Measurements from ENCODE around the gene SETBP1. TPM values are rescaled to one million over a fixed set of nuclear protein-coding genes. Genes with fewer than 3 reads are reported as not detected.

Gene SETBP1
- total and polyA plus RNA-seq, 2 of the 4 experiments (the other 2 are of a cell fraction): 0.19 to 0.36 TPM

- DNase-seq (no peak), ATAC-seq (ENCODE audit: low read depth) (no peak)
- no peak overlapping the region for H2AK9ac ChIP-seq (replicated peaks; ENCODE audit: low read depth, low read length, poor library complexity)
- no peak overlapping the region for H3K27ac ChIP-seq (ENCODE audit: insufficient read depth, low read length)
- H3K14ac ChIP-seq (replicated peaks; ENCODE audit: low read depth, low read length): no peak overlapping the region
- ChIA-PET POLR2A (ENCODE audit: unreplicated experiment) (no interaction called here), CTCF (no interaction called here)
- no peaks in the 10 kb centered on the region for H3K9me3 ChIP-seq (ENCODE audit: control insufficient read depth, insufficient read depth, low read length)
- TF ChIP-seq NFE2L2 (IDR thresholded peaks at IDR 0.05; ENCODE audit: low read depth, low read length): no peak
- no peak for TF ChIP-seq POLR2A (IDR thresholded peaks at IDR 0.05; ENCODE audit: low read depth, low read length)
- TF ChIP-seq MXI1 (IDR thresholded peaks at IDR 0.05; ENCODE audit: borderline replicate concordance, low read depth, low read length): no peak
- TF ChIP-seq RFX5 (IDR thresholded peaks at IDR 0.05; ENCODE audit: low read depth, low read length): no peak
- TF ChIP-seq BHLHE40 (IDR thresholded peaks at IDR 0.05; ENCODE audit: low read depth, low read length): no peak
- TF ChIP-seq RCOR1 (IDR thresholded peaks at IDR 0.05; ENCODE audit: insufficient replicate concordance, low read length): no peak
- no peak for TF ChIP-seq FOS (IDR thresholded peaks at IDR 0.05; ENCODE audit: low read depth, low read length)
- no peak for TF ChIP-seq MAZ (IDR thresholded peaks at IDR 0.05; ENCODE audit: borderline replicate concordance, low read depth, low read length)
- TF ChIP-seq CTCF (conservative IDR thresholded peaks at IDR 0.05; ENCODE audit: low read depth, low read length): no peak
- TF ChIP-seq CEBPB (IDR thresholded peaks at IDR 0.05; ENCODE audit: low read depth, low read length): no peak
- no peak for TF ChIP-seq RAD21 (IDR thresholded peaks at IDR 0.05; ENCODE audit: low read length)
- TF ChIP-seq ELK1 (IDR thresholded peaks at IDR 0.05; ENCODE audit: borderline replicate concordance, low read depth, low read length): no peak
- TF ChIP-seq CHD1 (IDR thresholded peaks at IDR 0.05; ENCODE audit: low read depth, low read length): no peak
- TF ChIP-seq SMC3 (IDR thresholded peaks at IDR 0.05; ENCODE audit: low read depth, low read length): no peak
- no peak for TF ChIP-seq MAFK (IDR thresholded peaks at IDR 0.05; ENCODE audit: low read depth, low read length)
- no peak for TF ChIP-seq USF2 (IDR thresholded peaks at IDR 0.05; ENCODE audit: low read depth, low read length)
- H3K4ac ChIP-seq (ENCODE audit: low read depth, low read length): no peak overlapping the region
- no peak overlapping the region for H2BK120ac ChIP-seq (ENCODE audit: low read depth, low read length)
- H4K20me1 ChIP-seq (ENCODE audit: insufficient read depth, low read length): no peaks in the 10 kb centered on the region
- no peak overlapping the region for H3K56ac ChIP-seq (ENCODE audit: extremely low read depth, insufficient read depth, low read length)
- dilution Hi-C loops (cut with HindIII; ENCODE audit: low sequenced_read_pairs, unreplicated experiment): no loop called here
- no peak overlapping the region for H3K18ac ChIP-seq (ENCODE audit: low read depth, low read length)
- H3K27me3 ChIP-seq (ENCODE audit: control insufficient read depth, insufficient read depth, low read length): no peaks in the 10 kb centered on the region
- BruUV-seq (replicated peaks): no TSS peak
- H4K91ac ChIP-seq (ENCODE audit: insufficient read depth, low read depth, low read length): no peak overlapping the region
- no peak overlapping the region for H3K9ac ChIP-seq (ENCODE audit: low read depth, low read length)
- no peak overlapping the region for H2AFZ ChIP-seq (replicated peaks; ENCODE audit: low read length, poor library complexity)
- no peak overlapping the region for H3K4me2 ChIP-seq (ENCODE audit: low read depth, low read length)
- no peak overlapping the region for H2BK15ac ChIP-seq (ENCODE audit: low read depth, low read length)
- H2AK5ac ChIP-seq (ENCODE audit: low read depth, low read length): no peak overlapping the region
- H4K8ac ChIP-seq (ENCODE audit: low read depth in 2 of 2, low read length in 2 of 2): no peak overlapping the region
- no peak overlapping the region for H3K4me3 ChIP-seq (ENCODE audit: insufficient read depth, low read depth, low read length)
- no peak overlapping the region for H2BK20ac ChIP-seq (ENCODE audit: low read depth, low read length)
- H4K5ac ChIP-seq (ENCODE audit: low read depth, low read length): no peak overlapping the region
- no peaks in the 10 kb centered on the region for H3K79me1 ChIP-seq (ENCODE audit: low read depth in 1 of 2, low read length in 2 of 2)
- no peaks in the 10 kb centered on the region for H3K36me3 ChIP-seq (ENCODE audit: control insufficient read depth, insufficient read depth, low read length)
- no peak overlapping the region for H3K23ac ChIP-seq (ENCODE audit: low read depth, low read length)
- no peaks in the 10 kb centered on the region for H3K4me1 ChIP-seq (ENCODE audit: control insufficient read depth, insufficient read depth, low read length)
- H2BK5ac ChIP-seq (ENCODE audit: low read depth, low read length, poor library complexity, severe bottlenecking): no peak overlapping the region
- no peaks in the 10 kb centered on the region for H3K9me1 ChIP-seq (ENCODE audit: insufficient read depth, low read length)
- in situ Hi-C loops (cut with MboI; ENCODE audit: low sequenced_read_pairs): loop anchor here (25.0 kb wide), 1 partner anchor 763 kb away; no protein-coding TSS in a partner anchor
- intact Hi-C loops (cut with micrococcal nuclease): loop anchor here (5.0 to 10.0 kb wide), 4 partner anchors 315 to 1283 kb away; no protein-coding TSS in a partner anchor
Measured at GRCh38 chr18:44899832-44900231, 219.1 kb downstream of the SETBP1 start.

All from IMR-90 (cell line).